Stimulated activated CD4-positive, alpha-beta T cell treated with anti-CD3 and anti-CD28 coated beads, Interleukin-4, amount 100 ng/mL, for 1 hour (primary cell): Measurements from ENCODE around the gene ZNF444.

Source experiments
- DNase-seq: peaks from one replicate; pipeline ENCODE4 v3.0.0-alpha.2; 2020

ZNF444 gene

GRCh38 chr19:56123266-56123891 is 17.7 kb upstream of the ZNF444 start:
- DNase-seq: no peak

- DNase-seq: no peak
These were observed 16.5 kb upstream of the ZNF444 start for GRCh38 chr19:56124578-56124977.

GRCh38 chr19:56125806-56126590 is 15.1 kb upstream of the ZNF444 start:
- no peak for DNase-seq

- DNase-seq: no peak
These were observed 13.9 kb upstream of the ZNF444 start for GRCh38 chr19:56126983-56127780.

- DNase-seq: no peak
These were observed 11.1 kb upstream of the ZNF444 start for GRCh38 chr19:56130006-56130405.

DNA sequence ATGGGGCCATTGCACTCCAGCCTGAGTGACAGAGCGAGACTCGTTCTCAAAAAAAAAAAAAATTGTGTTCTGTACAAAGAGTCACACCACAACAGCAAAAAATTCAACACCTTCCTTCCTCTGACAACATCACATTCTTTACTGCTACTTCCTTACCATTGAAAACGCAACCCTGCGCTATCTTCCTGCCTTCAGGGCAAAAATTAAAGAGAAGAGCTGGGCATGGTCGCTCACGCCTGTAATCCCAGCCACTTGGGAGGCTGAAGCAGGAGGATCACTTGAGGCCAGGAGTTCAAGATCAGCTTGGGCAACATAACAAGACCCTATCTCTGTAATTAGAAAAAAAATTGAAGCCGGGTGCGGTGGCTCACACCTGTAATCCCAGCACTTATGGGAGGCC is 9.4 kb upstream of the ZNF444 start:
- DNase-seq: no peak

DNA sequence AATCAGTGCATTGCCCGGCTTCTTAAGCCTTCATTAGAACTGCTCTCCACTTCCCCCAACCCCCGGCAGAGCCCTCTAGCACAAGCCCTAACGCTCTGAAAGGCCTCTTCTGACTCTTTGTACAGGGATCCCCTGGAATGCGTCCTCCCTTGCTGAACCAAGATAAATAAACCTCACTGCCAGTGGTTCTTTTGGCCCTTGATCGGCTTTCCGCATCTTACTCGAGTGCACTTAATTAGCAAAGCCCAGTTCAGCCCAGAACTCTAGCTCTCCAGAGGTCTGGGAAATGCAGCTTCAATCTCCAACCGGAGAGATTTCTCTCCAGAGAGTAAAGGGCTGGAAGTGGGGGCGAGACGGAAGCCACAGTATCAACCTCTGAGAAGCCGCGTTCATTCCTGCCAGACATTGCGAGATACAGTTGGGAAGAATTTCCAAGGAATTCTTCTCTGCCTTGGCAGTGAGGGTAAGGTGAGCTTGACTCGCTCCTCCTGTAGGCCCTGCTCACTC is 8.7 kb upstream of the ZNF444 start:
- DNase-seq: no peak

GRCh38 chr19:56133858-56134653 is 7.0 kb upstream of the ZNF444 start:
- no peak for DNase-seq

DNA sequence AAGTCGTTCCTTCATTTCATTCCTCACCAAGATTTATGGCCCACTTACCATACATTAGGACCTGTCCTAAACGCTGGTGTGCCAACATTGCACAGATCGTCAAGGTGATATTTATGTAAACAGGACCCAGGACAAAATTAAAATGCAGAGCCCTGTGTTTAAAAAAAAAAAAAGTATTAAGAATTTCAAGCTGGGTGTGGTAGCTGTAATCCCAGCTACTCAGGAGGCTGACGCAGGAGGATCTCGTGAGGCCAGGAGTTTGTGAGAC is 6.5 kb upstream of the ZNF444 start:
- DNase-seq: no peak

- no peak for DNase-seq
These were observed 4.7 kb upstream of the ZNF444 start for GRCh38 chr19:56136362-56136761.

- no peak for DNase-seq
These were observed 3.7 kb upstream of the ZNF444 start for GRCh38 chr19:56137405-56137804.

- DNase-seq: no peak
These were observed 3.0 kb upstream of the ZNF444 start for GRCh38 chr19:56138069-56138468.

DNA sequence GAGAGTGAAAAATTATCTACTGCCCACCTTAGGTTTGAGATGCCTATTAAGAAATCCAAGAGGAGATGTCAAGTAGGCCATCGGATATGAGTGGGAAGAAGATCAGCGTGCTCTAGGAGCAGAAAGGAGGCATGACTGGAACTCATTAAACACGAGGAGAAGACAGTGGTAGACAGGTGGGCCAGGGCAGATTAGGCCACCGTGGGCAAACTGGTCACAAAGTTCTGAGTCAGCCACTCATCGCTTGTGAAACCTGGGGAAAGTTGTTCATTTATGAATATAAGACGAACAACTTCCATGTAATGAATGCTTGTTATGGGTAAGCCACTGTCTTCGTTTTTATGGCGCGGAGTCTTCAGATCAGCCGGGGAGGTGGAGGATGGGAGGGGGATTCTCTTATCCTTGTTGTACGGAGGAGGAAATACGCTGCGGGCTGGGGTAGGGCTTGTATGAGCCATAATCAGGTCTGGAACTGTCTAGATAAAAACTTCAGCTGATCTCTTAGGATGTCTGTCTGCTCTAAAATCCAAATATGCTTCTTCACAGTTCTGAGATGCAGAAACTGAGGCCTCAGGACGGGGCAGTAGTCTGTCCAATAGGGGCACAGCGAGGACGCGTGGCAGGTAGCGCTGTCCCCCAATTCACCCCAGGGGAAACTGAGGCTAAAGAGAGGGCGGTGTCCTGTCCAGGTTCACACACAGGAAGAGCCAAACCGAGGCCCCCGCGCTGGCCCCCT is 1.1 kb upstream of the ZNF444 start:
- no peak for DNase-seq

DNA sequence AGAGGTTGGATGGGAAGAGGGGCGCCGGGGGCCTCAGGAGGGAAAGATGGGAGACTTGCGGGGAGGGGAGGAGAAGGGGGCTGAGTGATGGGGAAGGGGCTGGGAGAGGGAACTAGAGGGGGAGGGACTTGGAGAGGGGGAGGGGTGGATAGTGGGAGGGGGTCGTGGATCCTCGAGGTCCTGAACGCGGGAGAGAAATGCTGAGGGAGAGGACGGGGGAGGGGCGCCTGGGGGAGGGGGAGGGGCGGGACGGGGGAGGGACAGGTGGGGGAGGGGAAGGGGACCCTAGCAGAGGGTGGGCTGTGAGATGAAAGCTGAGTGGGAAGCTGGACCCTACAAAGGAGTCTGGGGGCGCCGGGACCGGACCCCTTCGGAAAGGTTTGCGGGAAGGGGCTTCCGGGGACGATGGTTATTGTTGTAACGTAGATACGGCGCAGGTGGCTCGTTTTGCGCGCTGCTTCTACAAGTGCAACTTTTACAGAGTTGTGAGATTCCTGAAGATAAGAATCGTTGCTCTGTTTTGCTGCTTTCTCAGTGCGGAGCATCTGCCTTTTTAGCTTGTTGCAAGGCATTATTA is 418 bp downstream of the ZNF444 start:
- peak; percentile 21 for DNase-seq

- no peak for DNase-seq
These were observed 1.1 kb downstream of the ZNF444 start for GRCh38 chr19:56142087-56142787.

DNA sequence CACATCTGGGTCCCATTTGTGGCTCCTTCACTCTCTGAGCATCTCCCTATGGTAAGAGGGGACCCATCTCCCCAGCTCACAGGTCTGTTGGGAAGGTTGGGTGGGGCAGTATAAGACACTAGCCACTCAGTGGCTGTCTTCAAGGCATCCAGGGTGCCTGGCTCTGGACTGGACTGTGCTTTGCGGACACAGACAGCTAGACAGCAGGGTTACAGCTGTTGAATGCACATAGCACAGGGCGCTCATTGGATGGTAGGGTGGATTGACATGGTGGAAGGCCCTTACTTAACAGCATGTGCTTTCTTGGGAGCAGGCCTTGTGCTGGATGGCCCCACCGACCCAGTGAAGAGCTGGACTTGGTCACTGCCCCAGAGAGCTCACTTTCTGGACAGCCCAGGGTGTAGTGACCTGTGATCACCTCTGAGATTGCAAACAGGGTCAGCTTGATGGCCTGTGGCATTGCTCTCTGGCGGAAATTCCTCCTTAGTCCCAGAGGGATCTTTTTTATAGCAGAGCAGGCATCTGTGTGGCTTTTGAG is 1.9 kb downstream of the ZNF444 start:
- DNase-seq: no peak

- no peak for DNase-seq
These were observed 3.3 kb downstream of the ZNF444 start for GRCh38 chr19:56144376-56144775.

- no peak for DNase-seq
These were observed 3.7 kb downstream of the ZNF444 start for GRCh38 chr19:56144831-56145230.

DNA sequence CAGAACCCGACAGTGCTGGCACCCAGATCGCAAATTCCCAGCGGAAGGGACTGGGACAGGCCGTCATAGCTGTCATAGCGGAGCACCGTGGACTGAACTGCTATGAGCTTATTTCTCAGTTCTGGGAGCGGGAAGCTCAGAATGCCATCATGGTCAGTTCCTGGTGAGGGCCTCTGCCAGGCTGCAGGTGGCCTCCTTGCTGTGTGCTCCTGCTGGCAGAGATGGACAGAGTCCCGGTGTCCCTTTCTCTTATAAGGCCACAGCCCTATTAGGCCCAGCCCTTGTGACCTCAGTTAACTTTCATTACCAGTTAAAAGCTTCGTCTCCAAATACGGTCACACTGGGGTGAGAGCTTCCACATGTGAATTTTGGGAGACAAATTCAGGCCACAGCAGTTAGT is 4.6 kb downstream of the ZNF444 start:
- DNase-seq: no peak

DNA sequence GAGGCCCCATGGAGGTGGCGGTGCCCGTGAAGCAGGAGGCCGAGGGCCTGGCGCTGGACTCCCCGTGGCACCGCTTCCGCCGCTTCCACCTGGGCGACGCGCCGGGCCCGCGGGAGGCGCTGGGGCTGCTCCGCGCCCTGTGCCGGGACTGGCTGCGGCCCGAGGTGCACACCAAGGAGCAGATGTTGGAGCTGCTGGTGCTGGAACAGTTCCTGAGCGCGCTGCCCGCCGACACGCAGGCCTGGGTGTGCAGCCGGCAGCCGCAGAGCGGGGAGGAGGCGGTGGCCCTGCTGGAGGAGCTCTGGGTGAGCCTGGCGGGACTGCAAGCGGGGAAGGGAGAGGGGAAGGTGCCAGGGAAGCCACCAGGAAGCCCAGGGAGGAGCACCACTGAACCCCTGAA is 5.8 kb downstream of the ZNF444 start:
- no peak for DNase-seq

DNA sequence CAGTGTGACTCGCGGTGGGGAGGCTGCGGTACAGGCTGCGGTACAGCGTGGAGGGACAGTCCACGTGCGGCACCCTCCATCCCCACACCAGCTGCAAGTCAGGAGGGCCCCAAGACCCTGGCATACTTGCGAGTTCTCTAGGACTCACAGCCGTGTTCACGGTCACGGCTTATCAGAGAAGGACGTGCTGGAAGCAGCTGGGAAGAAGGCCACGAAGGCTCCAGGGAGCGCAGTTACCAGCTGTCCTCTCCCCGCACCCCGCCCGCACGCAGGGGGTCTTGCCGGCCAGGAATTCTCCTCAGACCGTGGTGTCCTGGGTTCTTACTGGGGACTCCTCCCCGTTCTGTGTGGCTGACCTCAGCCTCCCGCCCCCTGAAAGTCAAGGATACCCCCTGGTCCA is 6.2 kb downstream of the ZNF444 start:
- DNase-seq: no peak
